Measurements from ENCODE around the gene PDGFRB.

PDGFRB gene

DNA sequence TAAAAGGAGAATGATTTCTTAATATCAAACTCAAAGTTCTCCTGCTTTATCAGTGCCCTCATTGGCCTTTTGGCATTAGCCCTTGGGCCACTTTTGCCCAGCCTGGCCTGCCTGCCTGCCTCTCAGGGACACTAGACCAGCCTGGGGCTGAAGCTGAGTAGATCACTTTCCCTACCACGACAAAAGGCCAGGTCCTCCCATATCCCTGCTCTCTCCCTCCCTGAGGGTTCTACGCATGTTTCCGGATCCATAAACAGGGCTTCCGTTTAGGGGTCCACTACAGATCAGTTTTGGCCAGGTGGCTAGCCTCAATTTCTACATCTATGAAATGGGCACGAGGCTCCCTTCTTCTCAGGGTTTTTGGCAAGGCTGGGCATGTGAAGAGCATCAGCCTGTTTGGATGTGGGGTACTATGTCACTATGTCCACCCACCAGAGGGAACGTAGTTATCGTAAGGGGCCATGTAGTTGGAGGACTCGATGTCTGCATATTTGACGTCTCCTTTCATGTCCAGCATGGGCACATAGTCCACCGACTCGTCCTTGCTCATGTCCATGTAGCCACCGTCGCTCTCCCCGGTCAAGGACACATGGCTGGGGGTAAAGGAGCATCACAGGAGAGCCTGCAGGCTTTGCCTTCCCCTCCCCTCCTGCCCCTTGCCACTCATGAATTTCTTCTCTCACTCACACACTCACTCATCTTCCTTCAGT lies 34.0 kb downstream of the PDGFRB start:
- DNase-seq (ENCODE audit: low read depth): no peak
- no peak overlapping the region for H3K4me3 ChIP-seq (ENCODE audit: low read depth, low read length)
- TF ChIP-seq POLR2A (IDR thresholded peaks at IDR 0.05; ENCODE audit: extremely low read depth, insufficient read length) (no peak), MYC (IDR thresholded peaks at IDR 0.05; ENCODE audit: low read depth, low read length) (no peak)
- TF ChIP-seq, protein P1, sequence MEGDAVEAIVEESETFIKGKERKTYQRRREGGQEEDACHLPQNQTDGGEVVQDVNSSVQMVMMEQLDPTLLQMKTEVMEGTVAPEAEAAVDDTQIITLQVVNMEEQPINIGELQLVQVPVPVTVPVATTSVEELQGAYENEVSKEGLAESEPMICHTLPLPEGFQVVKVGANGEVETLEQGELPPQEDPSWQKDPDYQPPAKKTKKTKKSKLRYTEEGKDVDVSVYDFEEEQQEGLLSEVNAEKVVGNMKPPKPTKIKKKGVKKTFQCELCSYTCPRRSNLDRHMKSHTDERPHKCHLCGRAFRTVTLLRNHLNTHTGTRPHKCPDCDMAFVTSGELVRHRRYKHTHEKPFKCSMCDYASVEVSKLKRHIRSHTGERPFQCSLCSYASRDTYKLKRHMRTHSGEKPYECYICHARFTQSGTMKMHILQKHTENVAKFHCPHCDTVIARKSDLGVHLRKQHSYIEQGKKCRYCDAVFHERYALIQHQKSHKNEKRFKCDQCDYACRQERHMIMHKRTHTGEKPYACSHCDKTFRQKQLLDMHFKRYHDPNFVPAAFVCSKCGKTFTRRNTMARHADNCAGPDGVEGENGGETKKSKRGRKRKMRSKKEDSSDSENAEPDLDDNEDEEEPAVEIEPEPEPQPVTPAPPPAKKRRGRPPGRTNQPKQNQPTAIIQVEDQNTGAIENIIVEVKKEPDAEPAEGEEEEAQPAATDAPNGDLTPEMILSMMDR (IDR thresholded peaks at IDR 0.05; ENCODE audit: low read depth, low read length): no peak
- TF ChIP-seq, protein P2, sequence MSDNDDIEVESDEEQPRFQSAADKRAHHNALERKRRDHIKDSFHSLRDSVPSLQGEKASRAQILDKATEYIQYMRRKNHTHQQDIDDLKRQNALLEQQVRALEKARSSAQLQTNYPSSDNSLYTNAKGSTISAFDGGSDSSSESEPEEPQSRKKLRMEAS (IDR thresholded peaks at IDR 0.05; ENCODE audit: low read depth, low read length): no peak

DNA sequence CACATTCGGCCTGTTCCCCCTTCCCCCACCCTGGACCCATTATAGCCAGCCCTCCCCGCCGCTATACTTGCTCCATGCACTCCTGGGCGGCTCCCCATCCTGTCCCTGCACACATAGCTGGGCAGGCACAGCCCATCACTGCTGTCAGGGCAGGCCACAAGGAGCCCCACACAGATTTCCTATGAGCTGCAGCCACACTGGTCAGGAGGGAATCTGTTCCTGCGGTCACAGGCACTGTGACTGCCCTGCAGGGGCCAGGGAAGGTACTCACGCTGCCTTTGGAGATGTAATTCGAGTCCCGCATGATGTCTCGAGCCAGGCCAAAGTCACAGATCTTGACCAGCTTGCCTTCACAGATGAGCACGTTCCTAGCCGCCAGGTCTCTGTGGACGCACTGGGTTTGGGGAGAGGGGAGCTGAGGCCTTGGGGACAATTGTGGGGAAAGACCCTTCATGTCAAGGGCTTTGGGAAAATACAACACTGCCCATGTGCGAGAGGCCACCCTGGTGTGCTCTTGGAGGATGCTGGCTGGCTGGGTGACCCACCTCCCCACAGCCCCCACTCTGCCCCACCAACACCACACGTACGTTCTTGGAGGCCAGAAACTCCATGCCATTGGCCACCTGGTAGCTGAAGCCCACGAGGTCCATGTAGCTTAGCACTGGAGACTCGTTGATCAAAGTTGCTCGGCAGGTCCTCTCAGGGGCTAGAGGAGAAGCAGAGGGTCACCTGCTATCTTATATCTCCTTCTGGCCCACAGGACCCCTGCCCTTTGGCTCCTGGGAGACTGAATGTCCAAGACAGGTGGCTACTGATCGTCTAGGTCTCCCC lies 34.8 kb downstream of the PDGFRB start:
- no peak for DNase-seq (ENCODE audit: low read depth)
- H3K4me3 ChIP-seq (ENCODE audit: low read depth, low read length): no peak overlapping the region
- TF ChIP-seq, protein P2 (IDR thresholded peaks at IDR 0.05; ENCODE audit: low read depth, low read length): no peak
- TF ChIP-seq MYC (IDR thresholded peaks at IDR 0.05; ENCODE audit: low read depth, low read length): no peak
- no peak for TF ChIP-seq POLR2A (IDR thresholded peaks at IDR 0.05; ENCODE audit: extremely low read depth, insufficient read length)
- TF ChIP-seq, protein P1 (IDR thresholded peaks at IDR 0.05; ENCODE audit: low read depth, low read length): no peak

DNA sequence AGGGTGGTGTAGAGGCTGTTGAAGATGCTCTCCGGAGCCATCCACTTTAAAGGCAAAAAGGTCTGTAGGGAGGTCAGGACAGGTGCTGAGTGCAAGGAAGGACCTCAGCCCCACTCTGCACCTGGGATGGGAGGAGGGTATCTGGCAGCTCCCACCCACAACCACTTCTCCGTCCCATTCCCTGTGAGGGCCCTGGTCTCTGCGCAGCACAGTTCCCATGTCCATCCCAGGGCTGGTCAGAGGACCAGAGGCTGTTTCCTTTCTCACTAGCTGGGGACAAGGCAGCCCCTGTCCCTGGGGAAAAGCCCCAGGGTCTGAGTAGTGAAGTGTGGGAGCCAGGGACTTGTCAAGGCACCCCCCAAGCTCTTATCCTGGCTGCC lies 35.6 kb downstream of the PDGFRB start:
- H3K4me3 ChIP-seq (ENCODE audit: low read depth, low read length): no peak overlapping the region
- no peak for DNase-seq (ENCODE audit: low read depth)
- no peak for TF ChIP-seq POLR2A (IDR thresholded peaks at IDR 0.05; ENCODE audit: extremely low read depth, insufficient read length)
- TF ChIP-seq, protein P2 (IDR thresholded peaks at IDR 0.05; ENCODE audit: low read depth, low read length): no peak
- no peak for TF ChIP-seq MYC (IDR thresholded peaks at IDR 0.05; ENCODE audit: low read depth, low read length)
- TF ChIP-seq, protein P1 (IDR thresholded peaks at IDR 0.05; ENCODE audit: low read depth, low read length): no peak

DNA sequence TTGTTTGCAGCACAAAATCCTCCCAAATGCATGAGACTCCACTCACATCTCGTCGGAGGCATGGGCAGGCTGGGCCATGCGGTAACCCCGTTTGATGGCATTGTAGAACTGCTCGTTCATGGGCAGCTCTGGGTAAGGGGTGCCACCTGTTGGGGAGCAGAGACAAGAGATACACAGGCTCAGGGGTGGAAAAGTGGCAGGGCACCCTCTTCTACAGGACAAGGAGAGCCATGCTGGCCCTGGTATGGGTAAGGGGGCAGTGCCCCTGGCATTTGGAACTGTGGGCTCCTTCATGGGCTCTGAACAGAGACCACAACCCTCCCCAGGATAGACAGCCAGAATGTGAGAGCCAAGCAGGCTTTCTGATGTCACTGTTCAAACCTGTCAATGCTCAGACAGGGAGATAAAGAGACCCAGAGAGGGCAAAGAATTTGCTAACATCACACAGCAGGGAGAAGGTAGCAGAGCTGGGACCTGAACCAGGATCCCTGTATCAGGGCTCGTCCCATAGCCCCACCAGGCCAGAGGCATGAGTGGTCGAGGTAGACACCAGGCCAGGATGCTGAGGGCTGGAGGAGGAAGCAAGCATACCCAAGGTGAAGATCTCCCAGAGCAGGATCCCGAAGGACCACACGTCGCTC lies 36.1 kb downstream of the PDGFRB start:
- peak; percentile 56 for DNase-seq (ENCODE audit: low read depth)
- H3K4me3 ChIP-seq (ENCODE audit: low read depth, low read length): no peak overlapping the region
- no peak for TF ChIP-seq POLR2A (IDR thresholded peaks at IDR 0.05; ENCODE audit: extremely low read depth, insufficient read length)
- TF ChIP-seq, protein P1 (IDR thresholded peaks at IDR 0.05; ENCODE audit: low read depth, low read length): peak; percentile 17
- no peak for TF ChIP-seq MYC (IDR thresholded peaks at IDR 0.05; ENCODE audit: low read depth, low read length)
- TF ChIP-seq, protein P2 (IDR thresholded peaks at IDR 0.05; ENCODE audit: low read depth, low read length): peak; percentile 4; the same call in 1 of the 2 replicates

DNA sequence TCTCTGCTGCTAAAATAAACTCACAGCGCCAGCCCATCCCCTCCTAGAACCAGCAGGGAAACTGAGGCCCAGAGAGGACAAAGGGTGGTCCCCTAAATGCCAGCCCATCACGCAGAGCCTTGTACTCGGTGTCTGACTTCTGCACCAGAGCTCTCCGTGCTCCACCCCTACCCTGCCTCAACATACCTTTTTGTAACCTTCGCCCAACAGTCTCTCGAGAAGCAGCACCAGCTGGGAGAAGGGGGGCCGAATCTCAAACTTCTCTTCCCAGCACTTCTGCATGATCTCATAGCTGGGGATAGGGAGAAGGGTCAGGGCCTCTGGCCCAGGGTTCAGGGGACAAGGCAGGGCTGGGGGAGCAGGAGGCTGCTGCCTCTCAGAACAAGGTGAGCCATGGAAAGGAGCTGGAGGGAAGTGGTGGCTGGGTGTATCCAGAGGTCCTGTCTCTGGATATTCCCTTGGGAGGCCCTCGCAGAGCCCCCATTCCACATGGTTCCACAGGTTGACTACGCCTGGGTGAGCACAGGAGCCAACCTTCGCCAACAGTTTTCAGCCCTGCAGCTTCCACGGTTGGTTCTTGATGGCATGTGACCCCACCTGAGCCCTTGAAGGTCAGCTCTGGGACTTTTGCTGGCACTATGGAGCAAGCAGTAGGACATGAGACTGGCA lies 37.0 kb downstream of the PDGFRB start:
- TF ChIP-seq MYC (IDR thresholded peaks at IDR 0.05; ENCODE audit: low read depth, low read length) (no peak), POLR2A (IDR thresholded peaks at IDR 0.05; ENCODE audit: extremely low read depth, insufficient read length) (no peak)
- TF ChIP-seq, protein P2 (IDR thresholded peaks at IDR 0.05; ENCODE audit: low read depth, low read length): no peak
- TF ChIP-seq, protein P1 (IDR thresholded peaks at IDR 0.05; ENCODE audit: low read depth, low read length): no peak
- no peak for DNase-seq (ENCODE audit: low read depth)

More for the DNA sequence above, 37.0 kb downstream of the PDGFRB start:
- no peak overlapping the region for H3K4me3 ChIP-seq (ENCODE audit: low read depth, low read length)
